Effector CD8-positive, alpha-beta T cell (primary cell): ENCODE results near the gene DPP4.
"Not testable (repeated sequence)": the region's sequence is repeated elsewhere in the genome, so short reads cannot be mapped to it uniquely, and the experiment has no call there.

Source experiments
- DNase-seq: peaks from one replicate; lab custom pipeline; 2025; lab: John Stamatoyannopoulos, UW

The DPP4 gene

GRCh38 chr2:161955211-161955610, 118.8 kb downstream of the DPP4 start:
- no peak for DNase-seq

GRCh38 chr2:161954103-161954502, 119.9 kb downstream of the DPP4 start:
- no peak for DNase-seq

- not testable (repeated sequence) for DNase-seq
Observed at GRCh38 chr2:161953367-161953766, 120.6 kb downstream of the DPP4 start.

- DNase-seq, result no peak
Observed at GRCh38 chr2:161952783-161953191, 121.2 kb downstream of the DPP4 start.

DNA sequence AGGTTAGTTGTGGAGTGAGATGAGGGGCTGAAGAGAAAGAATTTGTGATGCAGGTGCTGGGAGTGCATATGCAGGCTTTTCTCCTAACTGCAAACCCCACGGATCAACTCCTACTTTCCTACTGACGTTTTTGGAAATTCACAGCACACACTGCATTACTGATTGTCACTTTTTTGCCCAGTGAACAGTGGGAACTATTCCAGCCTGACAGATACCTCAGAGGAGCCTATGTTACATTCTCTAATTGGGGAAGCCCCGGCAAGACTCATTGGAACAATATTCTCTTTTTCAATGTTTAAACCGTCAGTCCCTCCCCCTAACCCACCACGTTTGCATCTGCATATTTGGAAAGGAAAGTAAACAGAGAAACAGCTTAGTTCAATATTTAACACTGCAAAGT, 126.2 kb downstream of the DPP4 start:
- DNase-seq, result no peak

GRCh38 chr2:161947406-161947805, 126.6 kb downstream of the DPP4 start:
- DNase-seq, result no peak

GRCh38 chr2:161946489-161947107, 127.4 kb downstream of the DPP4 start:
- no peak for DNase-seq

DNA sequence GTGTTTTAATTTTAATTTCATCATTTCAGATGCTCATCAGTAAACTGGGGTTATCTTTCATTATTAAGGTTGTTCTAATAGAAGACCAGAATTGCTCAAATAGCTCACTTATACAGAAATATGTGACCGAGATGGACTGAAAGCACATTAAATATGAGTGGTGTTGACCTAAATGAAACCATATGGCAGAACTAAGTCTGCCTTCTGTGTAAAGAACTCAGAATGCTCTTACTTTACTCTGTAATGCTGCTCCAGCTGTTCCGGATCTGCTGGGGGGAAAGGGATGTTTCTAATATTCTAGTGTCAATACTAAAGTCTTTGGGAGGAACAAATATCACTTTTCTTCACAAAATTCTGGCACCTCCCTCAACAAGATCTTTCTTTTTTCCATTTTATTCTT, 131.0 kb downstream of the DPP4 start:
- DNase-seq, result no peak
